HuH-7.5 (cell line): ENCODE results near the gene MAD1L1.

Experiments
- DNase-seq: peaks from one replicate; pipeline ENCODE4 v3.0.0; 2011; ENCODE audit warnings: low spot score

MAD1L1 gene

GRCh38 chr7:2011266-2012043, 221.3 kb downstream of the MAD1L1 start:
- DNase-seq = no peak

DNA sequence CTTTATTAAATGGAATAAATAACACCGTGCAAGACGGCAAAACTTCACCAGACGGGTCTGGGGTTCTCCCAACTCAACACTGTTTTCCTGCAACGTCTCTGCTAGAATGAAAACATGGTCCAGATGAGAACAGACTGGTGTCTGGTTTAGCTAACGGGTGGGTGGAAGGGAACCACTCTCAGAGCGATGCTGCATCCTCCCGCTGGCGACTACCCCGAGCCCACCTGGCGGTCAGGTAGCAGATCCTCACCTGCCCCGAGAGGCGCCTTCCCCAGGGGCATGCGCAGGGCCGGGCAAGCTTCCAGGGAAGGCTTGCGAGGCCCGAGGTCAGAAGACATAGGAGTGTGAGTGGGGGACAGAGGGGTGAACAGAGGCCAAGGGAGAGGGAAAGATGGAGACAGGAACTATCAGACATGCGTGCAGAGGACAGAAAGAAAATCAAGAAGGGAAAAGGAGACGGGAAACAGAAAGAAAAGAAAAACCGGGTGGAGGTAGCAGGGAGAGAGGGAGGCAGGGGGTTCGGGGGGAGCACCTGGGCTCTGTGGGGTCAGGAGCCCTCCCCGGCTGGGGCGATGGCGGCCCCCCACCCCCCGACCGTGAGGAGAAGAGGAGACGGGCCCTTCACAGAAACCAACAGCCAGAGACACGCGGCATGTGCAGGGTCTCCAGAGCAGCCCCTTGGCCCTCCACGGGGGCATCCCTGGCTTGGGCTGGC, 222.0 kb downstream of the MAD1L1 start:
- DNase-seq = no peak

DNA sequence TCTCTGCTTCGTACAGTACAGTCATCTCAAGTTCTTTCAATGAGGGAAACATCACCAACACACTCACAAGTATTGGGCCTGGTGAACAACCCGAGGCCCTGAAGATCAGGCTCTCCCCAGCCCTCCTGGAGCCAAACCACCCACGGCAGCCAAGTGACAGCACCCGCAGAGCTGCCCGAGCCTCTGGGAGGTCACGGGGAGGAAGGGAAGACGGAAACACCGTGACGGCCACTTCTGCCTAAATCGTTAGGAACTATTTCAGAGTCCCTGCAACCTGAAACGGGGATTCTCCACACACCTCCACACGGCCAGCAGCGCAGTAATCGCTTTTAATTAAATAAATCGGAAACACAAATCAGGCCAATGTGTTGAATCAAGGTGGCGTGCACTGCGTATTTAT, 222.6 kb downstream of the MAD1L1 start:
- no peak for DNase-seq

DNA sequence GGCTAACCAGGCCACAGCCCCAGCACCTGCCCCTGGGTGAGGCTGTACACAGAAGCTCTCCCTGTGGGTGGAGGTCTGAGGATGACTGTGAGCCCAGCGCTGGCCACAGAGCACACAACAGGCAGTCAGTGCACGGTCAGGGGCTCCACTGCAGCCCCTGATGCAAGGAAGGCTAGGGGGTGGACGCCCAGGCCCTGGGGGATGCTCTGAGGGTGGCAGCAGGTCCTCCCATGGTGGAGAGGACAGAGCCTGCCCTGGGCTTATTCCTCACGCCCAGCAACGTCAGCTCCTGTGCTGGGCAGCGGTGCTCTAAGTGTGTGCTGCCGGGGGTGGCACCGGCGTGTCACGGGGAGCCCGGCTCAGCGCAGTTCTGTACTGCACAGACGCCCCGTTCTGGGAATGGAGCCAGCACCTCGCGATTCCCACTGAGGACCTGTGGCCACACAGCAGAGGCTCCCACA, 223.2 kb downstream of the MAD1L1 start:
- no peak for DNase-seq

DNA sequence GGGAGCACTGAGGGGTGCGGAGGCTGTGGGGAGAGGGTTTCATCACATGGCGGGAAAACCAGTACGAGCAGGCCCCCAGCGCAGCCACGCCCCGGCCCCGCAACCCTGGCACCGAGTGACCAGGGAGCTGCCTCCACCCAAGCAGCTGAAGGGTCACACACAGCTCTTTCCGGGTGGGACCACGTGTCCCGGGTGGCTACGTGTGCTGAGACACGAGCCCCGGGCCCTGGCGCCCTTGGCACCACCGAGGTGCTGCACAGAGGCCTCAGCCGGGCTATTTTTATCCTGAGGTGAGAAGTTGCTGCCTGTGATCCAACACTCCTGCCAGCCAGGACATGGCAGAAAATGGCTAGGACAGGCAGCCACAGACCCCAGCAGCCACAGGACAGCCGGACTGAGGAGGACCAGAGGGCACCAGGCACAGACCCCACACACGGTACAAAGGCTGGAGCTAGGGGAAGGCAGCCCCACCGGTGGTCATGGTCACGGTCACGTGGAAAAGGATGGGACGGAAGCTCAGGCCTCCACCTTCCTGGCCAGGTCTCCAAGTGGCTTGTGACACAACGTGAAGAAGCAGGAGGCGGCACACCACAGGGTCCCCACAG, 223.7 kb downstream of the MAD1L1 start:
- DNase-seq = no peak

DNA sequence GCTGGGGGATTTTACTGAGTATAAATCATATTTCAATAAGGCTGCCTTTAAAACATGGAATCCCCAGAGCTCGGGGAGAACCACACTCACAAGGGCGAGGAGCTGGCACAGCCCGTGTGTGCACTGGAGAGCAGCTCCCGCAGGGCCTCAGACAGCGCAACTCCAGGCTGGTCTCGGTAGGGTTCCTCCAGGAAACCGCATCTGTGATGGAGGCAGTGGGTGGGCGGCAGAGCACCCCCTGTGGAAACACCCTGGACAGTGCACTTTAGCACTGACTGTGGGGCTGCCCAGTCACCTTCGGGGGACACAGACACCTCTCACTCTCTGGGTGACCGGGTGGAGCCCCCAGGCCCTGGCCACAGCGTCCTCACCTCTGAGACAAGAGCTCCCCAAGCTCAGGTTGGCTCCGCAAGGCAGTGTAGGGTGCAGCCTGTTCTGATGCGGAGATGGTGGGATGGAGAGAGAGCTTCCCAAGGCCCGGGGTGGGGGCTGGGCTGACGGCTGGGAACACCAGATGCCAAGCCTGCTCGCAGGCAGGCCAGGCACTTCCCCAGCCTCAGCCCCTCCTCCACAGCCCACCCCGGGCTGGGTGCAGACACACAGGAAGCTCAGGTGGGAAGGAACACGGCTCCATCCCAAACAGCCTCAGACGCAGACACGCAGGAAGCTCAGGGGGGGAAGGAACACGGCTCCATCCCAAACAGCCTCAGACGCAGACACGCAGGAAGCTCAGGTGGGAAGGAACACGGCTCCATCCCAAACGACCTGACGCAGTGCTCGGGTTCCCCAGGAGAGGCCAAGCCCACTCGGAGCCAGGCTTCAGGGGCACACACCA, 224.4 kb downstream of the MAD1L1 start:
- DNase-seq = no peak

DNA sequence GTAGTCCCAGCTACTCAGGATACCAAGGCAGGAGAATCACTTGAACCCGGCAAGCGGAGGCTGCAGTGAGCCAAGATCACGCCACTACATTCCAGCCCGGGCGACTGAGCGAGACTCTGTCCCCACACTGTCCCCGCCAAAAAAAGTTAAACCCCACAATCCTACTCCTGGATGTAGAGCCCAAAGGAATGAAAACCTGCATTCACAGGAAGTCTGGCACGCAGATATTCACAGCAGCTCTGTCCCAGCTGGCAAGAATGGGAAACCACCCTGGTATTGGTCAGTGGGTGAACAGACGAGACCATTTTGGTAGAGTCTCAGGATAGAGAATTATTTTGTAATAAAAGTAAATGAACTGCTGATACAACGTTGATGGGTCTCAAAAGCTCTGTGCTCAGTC, 225.2 kb downstream of the MAD1L1 start:
- DNase-seq = no peak

GRCh38 chr7:2006921-2007381, 225.8 kb downstream of the MAD1L1 start:
- DNase-seq = no peak

DNA sequence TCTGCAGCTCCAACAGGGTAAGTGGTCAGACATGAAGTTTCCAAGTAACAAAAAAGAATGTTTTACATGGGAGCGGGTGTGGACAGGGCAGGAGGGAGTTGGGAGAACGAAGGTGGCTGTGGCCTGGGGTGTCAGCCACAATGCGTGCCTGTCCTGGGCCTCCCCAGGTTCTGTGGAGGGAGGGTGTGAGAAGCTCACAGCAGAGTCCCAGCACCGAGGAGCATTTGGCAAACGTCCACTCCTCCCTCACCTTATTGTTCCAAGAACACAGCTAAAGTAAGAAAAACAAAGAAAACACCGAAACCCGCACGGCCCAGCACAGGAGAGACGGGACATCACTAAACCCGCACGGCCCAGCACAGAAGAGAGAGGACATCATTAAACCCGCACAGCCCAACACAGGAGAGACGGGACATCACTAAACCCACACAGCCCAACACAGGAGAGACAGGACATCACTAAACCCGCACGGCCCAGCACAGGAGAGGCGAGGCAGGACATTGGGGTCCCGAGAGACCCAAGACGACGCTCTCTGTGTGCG, 226.4 kb downstream of the MAD1L1 start:
- DNase-seq = no peak

DNA sequence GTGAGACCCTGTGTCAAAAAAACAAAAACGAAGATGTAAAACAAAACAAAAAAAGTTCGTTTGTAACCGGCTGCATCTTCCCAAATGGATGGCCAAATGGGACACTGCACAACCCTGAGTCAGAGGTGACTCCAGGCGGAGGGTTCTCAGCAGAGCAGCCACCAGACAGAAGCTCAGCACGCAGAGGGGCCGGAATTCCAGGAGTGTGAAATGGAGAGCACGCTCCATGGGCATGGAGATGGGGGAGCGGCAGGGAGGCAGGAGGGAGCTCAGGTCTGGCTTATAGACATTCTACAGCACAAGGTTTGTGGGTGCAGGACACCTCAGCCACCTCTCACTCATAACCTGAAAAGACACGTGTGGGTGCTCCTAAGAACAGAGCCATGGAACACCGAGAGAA, 227.0 kb downstream of the MAD1L1 start:
- DNase-seq = no peak

GRCh38 chr7:2004841-2005725, 227.7 kb downstream of the MAD1L1 start:
- no peak for DNase-seq

DNA sequence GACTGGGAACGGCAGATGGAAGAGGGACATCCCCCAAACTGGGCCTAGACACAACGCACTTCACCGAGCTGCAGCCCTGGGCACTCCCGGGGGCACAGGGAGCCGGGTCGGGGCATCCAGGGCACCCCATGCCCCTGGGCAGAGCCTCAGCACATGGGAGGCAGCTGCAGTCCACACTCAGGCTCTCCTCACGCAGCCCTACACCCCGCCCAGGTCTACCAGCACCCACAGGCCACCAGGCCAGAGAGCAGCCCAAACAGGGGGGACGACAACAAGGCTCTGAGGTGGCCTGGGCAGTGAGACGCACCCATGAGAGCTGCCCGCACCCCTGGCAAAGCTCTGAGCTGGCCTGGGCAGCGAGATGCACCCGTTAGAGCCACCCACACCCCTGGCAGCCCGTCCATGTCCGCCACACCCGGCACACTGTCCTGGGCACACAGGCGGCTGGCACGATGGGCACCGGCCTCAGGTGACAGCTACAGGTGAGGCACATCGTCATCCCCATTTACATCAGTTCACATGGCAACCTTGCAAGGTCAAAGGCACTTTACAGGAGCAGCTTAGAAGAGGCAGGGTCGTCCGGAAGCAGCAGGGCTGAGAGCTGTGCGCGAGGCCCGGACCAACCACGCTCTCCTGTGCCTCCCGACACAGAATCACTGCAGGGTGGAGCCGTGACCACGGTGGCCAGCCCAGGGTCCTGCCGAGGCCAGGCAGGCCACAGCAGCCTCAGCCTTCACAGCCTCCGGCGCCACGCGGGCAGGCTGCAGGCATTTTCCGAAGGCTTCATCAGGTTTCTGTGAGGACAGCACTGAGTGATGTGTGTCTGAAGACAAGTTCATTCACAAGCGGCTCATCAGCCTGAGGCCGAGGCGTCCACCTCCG, 228.6 kb downstream of the MAD1L1 start:
- DNase-seq = no peak

GRCh38 chr7:2003451-2003930, 229.3 kb downstream of the MAD1L1 start:
- no peak for DNase-seq

DNA sequence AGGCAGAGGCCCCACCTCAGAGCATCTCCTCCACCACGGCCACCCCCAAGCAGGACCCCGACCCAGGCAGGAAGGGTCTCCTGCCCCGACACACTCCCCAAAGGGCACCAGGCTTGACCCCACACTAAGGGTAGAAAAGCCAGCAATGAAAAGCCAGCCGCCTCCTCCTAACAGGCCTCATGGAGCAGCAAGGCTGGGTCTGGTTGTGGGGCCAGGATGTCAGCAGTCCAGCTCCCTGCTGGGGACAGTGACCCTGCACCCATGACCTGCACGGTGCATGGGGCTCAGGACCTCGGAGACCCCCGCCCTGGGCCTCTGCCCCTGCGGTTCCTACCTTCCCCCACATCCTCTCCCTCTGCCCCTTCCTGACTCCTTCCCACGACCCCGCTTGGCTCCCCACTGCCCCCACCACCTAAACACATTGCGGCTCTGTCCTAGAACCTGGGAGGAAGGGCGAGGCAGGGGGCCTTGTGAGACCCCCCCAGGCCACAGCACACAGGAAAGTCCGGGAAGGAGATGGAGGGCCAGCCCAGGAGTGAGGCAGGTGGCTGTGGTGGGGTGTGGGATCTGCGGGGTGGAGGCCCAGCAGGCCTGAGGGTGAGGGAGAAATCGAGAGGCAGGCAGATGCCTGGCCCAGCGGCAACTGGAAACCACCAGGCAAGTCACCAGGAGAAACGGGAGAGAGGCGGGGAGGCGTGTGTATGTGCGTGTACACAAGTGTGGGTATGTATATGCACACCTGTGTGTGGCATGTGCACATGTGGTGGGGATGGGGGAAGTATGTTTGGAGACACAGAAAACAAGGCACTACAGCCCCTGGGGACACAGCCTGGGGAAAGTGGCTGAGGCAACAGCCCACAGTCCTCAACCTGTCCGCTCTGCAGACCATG, 229.9 kb downstream of the MAD1L1 start:
- DNase-seq = no peak

DNA sequence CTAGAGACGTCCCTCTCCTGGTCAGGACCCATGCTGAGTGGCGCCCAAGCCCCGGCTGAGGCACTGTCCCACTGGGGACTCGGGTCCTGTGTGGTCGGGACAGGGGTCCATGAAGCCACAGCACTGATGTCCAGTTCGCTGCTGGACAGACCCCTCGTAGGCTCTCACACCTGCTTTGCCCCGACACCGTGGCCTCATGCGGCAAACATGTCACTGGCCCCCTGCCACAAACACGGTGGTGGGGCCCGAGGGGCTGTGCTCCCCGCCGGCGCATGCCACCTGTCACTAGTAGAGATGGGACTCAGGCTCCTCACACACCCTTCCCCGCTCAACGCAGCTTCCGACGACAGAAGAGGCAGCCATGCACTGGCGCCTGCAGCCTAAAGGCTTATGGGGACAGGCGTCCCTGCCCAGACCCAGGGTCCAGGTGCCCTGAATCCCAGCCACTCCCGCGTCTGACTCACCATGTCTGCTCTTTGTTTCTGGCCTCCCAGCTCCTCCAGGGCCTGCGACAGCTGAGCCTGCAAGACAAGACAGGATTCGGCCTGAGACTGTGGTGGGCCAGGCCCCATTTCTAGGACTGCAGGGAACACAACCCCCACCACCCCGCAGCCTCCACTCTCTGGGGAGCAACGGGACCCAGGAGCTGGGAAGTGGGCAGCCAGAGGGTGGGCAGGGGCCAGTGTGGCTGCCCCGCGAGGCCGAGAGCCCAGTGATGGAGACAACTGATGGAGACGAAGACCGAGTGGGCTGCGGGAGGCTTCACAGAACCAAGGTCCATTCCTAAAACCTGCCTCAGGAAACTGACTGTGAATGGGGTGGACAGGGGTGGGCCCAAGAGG, 230.9 kb downstream of the MAD1L1 start:
- DNase-seq = no peak

DNA sequence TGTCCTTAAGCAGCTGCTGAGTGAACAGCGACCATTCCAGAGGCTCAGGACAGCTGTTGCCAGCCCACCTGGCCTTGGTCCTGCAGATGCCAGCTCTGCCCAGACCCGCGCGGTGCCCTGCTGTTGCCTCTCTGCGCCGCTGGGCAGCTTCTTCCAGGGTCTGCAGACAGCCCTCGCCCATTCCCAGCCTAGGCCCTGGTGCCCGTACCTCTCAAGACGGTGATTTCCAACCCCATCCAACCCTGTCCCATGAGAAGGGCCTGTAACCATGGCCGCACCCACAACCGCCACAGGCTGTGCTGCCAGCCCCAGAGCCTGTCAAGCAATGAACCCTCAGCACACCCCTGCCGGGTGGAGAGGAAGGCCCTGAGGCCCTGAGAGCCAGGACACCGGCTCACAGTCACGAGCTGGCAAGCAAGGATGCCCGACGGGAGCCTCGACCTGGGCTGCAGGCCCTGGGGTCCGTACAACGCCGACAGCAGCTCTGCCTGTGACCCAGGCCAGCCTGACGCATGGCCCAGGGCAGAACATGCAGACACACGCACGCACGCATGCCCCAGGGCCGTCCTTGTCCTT, 231.9 kb downstream of the MAD1L1 start:
- no peak for DNase-seq

DNA sequence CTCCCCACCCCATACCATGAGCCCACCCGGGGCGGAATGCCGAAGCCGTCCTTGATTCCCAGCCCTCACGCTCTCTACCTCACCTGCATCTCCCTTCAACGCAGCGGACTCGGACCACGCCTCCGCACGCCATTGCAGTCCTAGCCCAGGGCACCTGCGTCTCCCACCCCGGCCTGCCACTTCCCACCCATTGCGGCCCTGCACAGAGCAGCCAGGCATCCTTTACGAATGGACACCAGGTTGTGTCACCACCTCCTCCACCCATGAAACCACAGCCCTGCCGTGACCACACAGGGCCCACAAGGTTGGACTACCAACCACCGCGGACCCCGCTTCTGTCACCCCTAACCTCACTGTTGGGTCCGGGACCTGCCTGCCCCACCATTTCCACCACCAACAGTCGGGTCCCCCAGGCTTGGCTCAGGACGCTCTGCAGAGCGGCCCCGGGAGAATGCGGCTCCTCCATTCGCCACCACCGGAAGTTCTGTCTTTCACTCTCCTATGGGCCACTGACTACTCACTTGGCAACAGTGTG, 232.5 kb downstream of the MAD1L1 start:
- DNase-seq = no peak
